GM12878 (cell line): Measurements from ENCODE around the gene MRPS27. TPM values are rescaled to one million over a fixed set of nuclear protein-coding genes. Genes with fewer than 3 reads are reported as not detected.

Experiments used
- ATAC-seq: fragments of 200-7000 bp; cut with Tn5 transposase; 3 replicates; pipeline ENCODE4 v1.9.1; 2020; ENCODE audit warnings: mild to moderate bottlenecking, moderate library complexity
- BruUV-seq: library from RNA; stranded (reverse); fragments of 400-500 nt; replicated peaks from 2 replicates; lab custom pipeline; 2021; lab: Mats Ljungman, UMichigan
- CTCF ChIA-PET: fragments of 300-600 bp; sonication (Branson Sonifier 250); formaldehyde crosslinking; extraction: SDS; loops from one replicate; lab custom pipeline; 2021; ENCODE audit warnings: inconsistent platforms; lab: Yijun Ruan, JAX
- POLR2A ChIA-PET: fragments of 350-600 bp; formaldehyde crosslinking; extraction: SDS; loops from one replicate; lab custom pipeline; 2021; ENCODE audit warnings: inconsistent platforms; lab: Charles Lee
- RAD21 ChIA-PET: fragments of 300-600 bp; sonication (Branson Sonifier 250); formaldehyde crosslinking; loops from one replicate; lab custom pipeline; 2023; ENCODE audit warnings: antibody characterized with exemption; ENCODE audit not compliant: unreplicated experiment; lab: Charles Lee
- SMC1A ChIA-PET: fragments of 300-600 bp; sonication (Branson Sonifier 250); formaldehyde crosslinking; loops from one replicate; lab custom pipeline; 2023; ENCODE audit not compliant: unreplicated experiment, uncharacterized antibody; lab: Charles Lee
- DNase-seq: peaks from one replicate; pipeline ENCODE4 v3.0.0-alpha.2; 2011; ENCODE audit warnings: low read depth, low spot score
- FAIRE-seq: peaks from 3 replicates; lab custom pipeline; 2011; peaks lifted over from hg19 to GRCh38; lab: Jason Lieb, UNC
- H2AFZ ChIP-seq: 2 replicates; pipeline ENCODE4 v1.6.0; 2011; ENCODE audit warnings: low read depth, low read length, control low read depth; ENCODE audit not compliant: control insufficient read depth
- H3K27ac ChIP-seq: 2 replicates; pipeline ENCODE4 v1.5.1; 2011; ENCODE audit warnings: control low read depth; ENCODE audit not compliant: control insufficient read depth, insufficient read depth
- H3K27me3 ChIP-seq, 2 experiments: replicated peaks in 1 of 2; 2 replicates each; pipeline versions ENCODE4 v1.6.0 to v1.6.1; 2011; ENCODE audit warnings: low read length in 1 of 2; ENCODE audit not compliant: control insufficient read depth in 2 of 2, insufficient read depth in 2 of 2
- H3K36me3 ChIP-seq, 2 experiments: 2 replicates each; pipeline ENCODE4 v1.5.1; 2011; ENCODE audit warnings: low read length in 1 of 2; ENCODE audit not compliant: control insufficient read depth in 2 of 2, insufficient read depth in 2 of 2
- H3K4me1 ChIP-seq: 2 replicates; pipeline ENCODE4 v1.6.1; 2011; ENCODE audit warnings: mild to moderate bottlenecking, low read length, moderate library complexity, mixed read lengths; ENCODE audit not compliant: control insufficient read depth, insufficient read depth
- H3K4me2 ChIP-seq: 2 replicates; pipeline ENCODE4 v1.6.0; 2011; ENCODE audit warnings: control low read depth; ENCODE audit not compliant: control insufficient read depth, insufficient read depth
- H3K4me3 ChIP-seq: fragments of 200-600 bp; sonication (generic); 2 replicates; pipeline ENCODE4 v1.5.1; 2016
- H3K79me2 ChIP-seq: 2 replicates; pipeline ENCODE4 v1.6.0; 2011; ENCODE audit warnings: low read length; ENCODE audit not compliant: control insufficient read depth, insufficient read depth
- H3K9ac ChIP-seq: 2 replicates; pipeline ENCODE4 v1.8.0; 2011; ENCODE audit warnings: low read length, control low read depth, mixed read lengths; ENCODE audit not compliant: control insufficient read depth, insufficient read depth
- H3K9me3 ChIP-seq: replicated peaks from 3 replicates; pipeline ENCODE4 v1.5.1; 2011; ENCODE audit warnings: mild to moderate bottlenecking, low read length; ENCODE audit not compliant: control insufficient read depth, insufficient read depth
- H4K20me1 ChIP-seq: 2 replicates; pipeline ENCODE4 v1.6.0; 2011; ENCODE audit not compliant: control insufficient read depth, insufficient read depth
- FOXM1 ChIP-seq: IDR thresholded peaks from 2 replicates; pipeline ENCODE4 v1.6.1; 2012; ENCODE audit warnings: low read depth, mild to moderate bottlenecking, inconsistent platforms, low read length, moderate library complexity
- GATAD2B ChIP-seq: fragments of 450-650 bp; conservative IDR thresholded peaks from 2 replicates; pipeline ENCODE4 v1.6.1; 2017; ENCODE audit warnings: low read depth, mild to moderate bottlenecking, moderate library complexity
- MEF2A ChIP-seq: IDR thresholded peaks from 2 replicates; pipeline ENCODE4 v1.6.1; 2011; ENCODE audit warnings: low read depth, mild to moderate bottlenecking, low read length, moderate library complexity; ENCODE audit not compliant: insufficient read depth
- NR2C2 ChIP-seq: IDR thresholded peaks from 2 replicates; pipeline ENCODE4 v1.6.1; 2011; ENCODE audit warnings: borderline replicate concordance, low read depth; ENCODE audit not compliant: control insufficient read depth, insufficient read length
- PKNOX1 ChIP-seq: fragments of 450-650 bp; IDR thresholded peaks from 2 replicates; pipeline ENCODE4 v1.6.1; 2016; ENCODE audit warnings: mild to moderate bottlenecking
- RAD21 ChIP-seq: IDR thresholded peaks from 2 replicates; pipeline ENCODE4 v1.6.1; 2011; ENCODE audit warnings: mild to moderate bottlenecking, low read depth, low read length, moderate library complexity; ENCODE audit not compliant: insufficient read depth
- SMC3 ChIP-seq: IDR thresholded peaks from 2 replicates; pipeline ENCODE4 v1.6.1; 2011; ENCODE audit warnings: low read length, improper control_type of control experiment, borderline replicate concordance
- YY1 ChIP-seq: IDR thresholded peaks from 2 replicates; pipeline ENCODE4 v1.6.1; 2011; ENCODE audit warnings: low read depth, mild to moderate bottlenecking, low read length
- WGBS: methylation state at CpG from one replicate; pipeline ENCODE4 v1.1.6; 2016; ENCODE audit warnings: low lambda C conversion rate; ENCODE audit not compliant: insufficient replicate concordance, insufficient coverage; ENCODE audit errors: missing lambda C conversion rate; 5-methylcytosine and 5-hydroxymethylcytosine counted together
- in situ Hi-C: fragments of 300-500 bp; cut with MboI; formaldehyde crosslinking; loops from 9 replicates; pipeline ENCODE4 v1.14.3; 2018; ENCODE audit warnings: mixed read lengths
- intact Hi-C: fragments of 100-400 bp; cut with micrococcal nuclease; formaldehyde crosslinking; loops from one replicate; pipeline ENCODE4 v1.14.2; 2022; ENCODE audit not compliant: unreplicated experiment
- polyA plus RNA-seq, 11 experiments: library from polyadenylated mRNA; depleted of rRNA in 4 of 11; unstranded in 6 of 11; stranded (reverse) in 5 of 11; fragments of >200 nt; fragmentation: Nextera tagmentation in 4 of 11; fragmentation: Illumina TruSeq in 1 of 11; extraction: Ambion mirVana in 4 of 11; extraction: Trizol in 1 of 11; gene quantifications; 1 replicate in 1 of 11; 2 replicates in 10 of 11; pipeline versions ENCODE4 v1.2.1 to v1.2.3, GENCODE V29; 2011 to 2016; ENCODE audit warnings: inconsistent platforms in 2 of 11, missing spikeins in 2 of 11, low read depth in 1 of 11
- total RNA-seq, 4 experiments: library from RNA; depleted of rRNA in 3 of 4; stranded (reverse); fragments of >200 nt in 3 of 4; fragmentation: Illumina TruSeq in 1 of 4; extraction: Trizol in 1 of 4; gene quantifications; 2 replicates each; pipeline versions ENCODE4 v1.2.1 to v1.2.3, GENCODE V29; 2013 to 2021
- TF ChIP-seq, protein P1 (sequence below): IDR thresholded peaks from 2 replicates; pipeline ENCODE4 v1.6.1; 2012; ENCODE audit warnings: low read length, inconsistent platforms
- TF ChIP-seq, protein P2 (sequence below): IDR thresholded peaks from 2 replicates; pipeline ENCODE4 v1.6.1; 2012; ENCODE audit warnings: improper control_type of control experiment, low read depth, low read length; ENCODE audit not compliant: insufficient replicate concordance
- TF ChIP-seq, protein P3 (sequence below), 3 experiments: IDR thresholded peaks in 2 of 3; conservative IDR thresholded peaks in 1 of 3; 2 replicates each; pipeline ENCODE4 v1.5.1; 2011; ENCODE audit warnings: low read depth in 3 of 3, low read length in 3 of 3, mild to moderate bottlenecking in 3 of 3, control low read depth in 2 of 3, moderate library complexity in 2 of 3, inconsistent platforms in 1 of 3, mixed read lengths in 1 of 3; ENCODE audit not compliant: control insufficient read depth in 2 of 3, insufficient read depth in 1 of 3; ENCODE audit errors: extremely low read depth in 1 of 3

MRPS27 gene
- total and polyA plus RNA-seq, 10 of the 15 experiments (the other 5 are each of a cell fraction or from before 2014, with no cell fraction given): 61.0 to 128 (median 93.0) TPM

- RAD21 ChIA-PET: interaction anchor here (0.7 to 6.0 kb wide), 30 partner anchors 13 to 454 kb away, joined by 3 to 159 read pairs (median 4); no protein-coding TSS in a partner anchor
- H3K4me1 ChIP-seq: peaks cover 17% of the 10 kb centered on the region
- no peaks in the 10 kb centered on the region; the same call in 2 of the 3 replicates for H3K9me3 ChIP-seq
- in situ Hi-C loops: no loop called here
- peak overlapping the region; percentile 63; the same call in 1 of the 2 replicates for H2AFZ ChIP-seq
- DNase-seq (peak; percentile 43), FAIRE-seq (peak; percentile 88), ATAC-seq (peak; percentile 98)
- POLR2A ChIA-PET: interaction anchor here (1.0 to 3.0 kb wide), 2 partner anchors 141 to 157 kb away, joined by 3 to 11 read pairs; no protein-coding TSS in a partner anchor
- WGBS: 38% methylated on average over 7 of the region's 7 CpGs
- no peak overlapping the region for H3K27ac ChIP-seq
- no TSS peak for BruUV-seq
- SMC1A ChIA-PET: interaction anchor here (0.6 to 8.6 kb wide), 38 partner anchors 10 to 452 kb away, joined by 3 to 214 read pairs (median 4); partner anchors contain the start of genes MRPS27, PTCD2 and ZNF366
- intact Hi-C loops: loop anchor here (1.0 to 2.0 kb wide), 4 partner anchors 99 to 452 kb away; no protein-coding TSS in a partner anchor
- H3K27me3 ChIP-seq: no peaks in the 10 kb centered on the region
- no peaks in the 10 kb centered on the region for H4K20me1 ChIP-seq
- H3K79me2 ChIP-seq: no peaks in the 10 kb centered on the region
- no peak overlapping the region for H3K9ac ChIP-seq
- H3K36me3 ChIP-seq: peaks cover 0 to 6% of the 10 kb centered on the region in 2 experiments; a peak in 1 of 4 replicates
- no peak overlapping the region for H3K4me2 ChIP-seq
- CTCF ChIA-PET: interaction anchor here (0.6 to 9.4 kb wide), 43 partner anchors 8 to 584 kb away, joined by 3 to 238 read pairs (median 4); partner anchors contain the start of genes MRPS27, PTCD2 and TNPO1
- no peak overlapping the region for H3K4me3 ChIP-seq
- TF ChIP-seq PKNOX1 (0 out of 2 replicates have a peak, but pooled peaks have one; percentile 3), MEF2A (0 out of 2 replicates have a peak, but pooled peaks have one; percentile 11), GATAD2B (no peak), NR2C2 (no peak), RAD21 (peak; percentile 97), SMC3 (peak; percentile 93), FOXM1 (peak; percentile 56), YY1 (0 out of 2 replicates have a peak, but pooled peaks have one; percentile 32)
- TF ChIP-seq, protein P1, sequence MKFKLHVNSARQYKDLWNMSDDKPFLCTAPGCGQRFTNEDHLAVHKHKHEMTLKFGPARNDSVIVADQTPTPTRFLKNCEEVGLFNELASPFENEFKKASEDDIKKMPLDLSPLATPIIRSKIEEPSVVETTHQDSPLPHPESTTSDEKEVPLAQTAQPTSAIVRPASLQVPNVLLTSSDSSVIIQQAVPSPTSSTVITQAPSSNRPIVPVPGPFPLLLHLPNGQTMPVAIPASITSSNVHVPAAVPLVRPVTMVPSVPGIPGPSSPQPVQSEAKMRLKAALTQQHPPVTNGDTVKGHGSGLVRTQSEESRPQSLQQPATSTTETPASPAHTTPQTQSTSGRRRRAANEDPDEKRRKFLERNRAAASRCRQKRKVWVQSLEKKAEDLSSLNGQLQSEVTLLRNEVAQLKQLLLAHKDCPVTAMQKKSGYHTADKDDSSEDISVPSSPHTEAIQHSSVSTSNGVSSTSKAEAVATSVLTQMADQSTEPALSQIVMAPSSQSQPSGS: no peak
- TF ChIP-seq, protein P2, sequence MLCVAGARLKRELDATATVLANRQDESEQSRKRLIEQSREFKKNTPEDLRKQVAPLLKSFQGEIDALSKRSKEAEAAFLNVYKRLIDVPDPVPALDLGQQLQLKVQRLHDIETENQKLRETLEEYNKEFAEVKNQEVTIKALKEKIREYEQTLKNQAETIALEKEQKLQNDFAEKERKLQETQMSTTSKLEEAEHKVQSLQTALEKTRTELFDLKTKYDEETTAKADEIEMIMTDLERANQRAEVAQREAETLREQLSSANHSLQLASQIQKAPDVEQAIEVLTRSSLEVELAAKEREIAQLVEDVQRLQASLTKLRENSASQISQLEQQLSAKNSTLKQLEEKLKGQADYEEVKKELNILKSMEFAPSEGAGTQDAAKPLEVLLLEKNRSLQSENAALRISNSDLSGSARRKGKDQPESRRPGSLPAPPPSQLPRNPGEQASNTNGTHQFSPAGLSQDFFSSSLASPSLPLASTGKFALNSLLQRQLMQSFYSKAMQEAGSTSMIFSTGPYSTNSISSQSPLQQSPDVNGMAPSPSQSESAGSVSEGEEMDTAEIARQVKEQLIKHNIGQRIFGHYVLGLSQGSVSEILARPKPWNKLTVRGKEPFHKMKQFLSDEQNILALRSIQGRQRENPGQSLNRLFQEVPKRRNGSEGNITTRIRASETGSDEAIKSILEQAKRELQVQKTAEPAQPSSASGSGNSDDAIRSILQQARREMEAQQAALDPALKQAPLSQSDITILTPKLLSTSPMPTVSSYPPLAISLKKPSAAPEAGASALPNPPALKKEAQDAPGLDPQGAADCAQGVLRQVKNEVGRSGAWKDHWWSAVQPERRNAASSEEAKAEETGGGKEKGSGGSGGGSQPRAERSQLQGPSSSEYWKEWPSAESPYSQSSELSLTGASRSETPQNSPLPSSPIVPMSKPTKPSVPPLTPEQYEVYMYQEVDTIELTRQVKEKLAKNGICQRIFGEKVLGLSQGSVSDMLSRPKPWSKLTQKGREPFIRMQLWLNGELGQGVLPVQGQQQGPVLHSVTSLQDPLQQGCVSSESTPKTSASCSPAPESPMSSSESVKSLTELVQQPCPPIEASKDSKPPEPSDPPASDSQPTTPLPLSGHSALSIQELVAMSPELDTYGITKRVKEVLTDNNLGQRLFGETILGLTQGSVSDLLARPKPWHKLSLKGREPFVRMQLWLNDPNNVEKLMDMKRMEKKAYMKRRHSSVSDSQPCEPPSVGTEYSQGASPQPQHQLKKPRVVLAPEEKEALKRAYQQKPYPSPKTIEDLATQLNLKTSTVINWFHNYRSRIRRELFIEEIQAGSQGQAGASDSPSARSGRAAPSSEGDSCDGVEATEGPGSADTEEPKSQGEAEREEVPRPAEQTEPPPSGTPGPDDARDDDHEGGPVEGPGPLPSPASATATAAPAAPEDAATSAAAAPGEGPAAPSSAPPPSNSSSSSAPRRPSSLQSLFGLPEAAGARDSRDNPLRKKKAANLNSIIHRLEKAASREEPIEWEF: no peak
- TF ChIP-seq, protein P3, sequence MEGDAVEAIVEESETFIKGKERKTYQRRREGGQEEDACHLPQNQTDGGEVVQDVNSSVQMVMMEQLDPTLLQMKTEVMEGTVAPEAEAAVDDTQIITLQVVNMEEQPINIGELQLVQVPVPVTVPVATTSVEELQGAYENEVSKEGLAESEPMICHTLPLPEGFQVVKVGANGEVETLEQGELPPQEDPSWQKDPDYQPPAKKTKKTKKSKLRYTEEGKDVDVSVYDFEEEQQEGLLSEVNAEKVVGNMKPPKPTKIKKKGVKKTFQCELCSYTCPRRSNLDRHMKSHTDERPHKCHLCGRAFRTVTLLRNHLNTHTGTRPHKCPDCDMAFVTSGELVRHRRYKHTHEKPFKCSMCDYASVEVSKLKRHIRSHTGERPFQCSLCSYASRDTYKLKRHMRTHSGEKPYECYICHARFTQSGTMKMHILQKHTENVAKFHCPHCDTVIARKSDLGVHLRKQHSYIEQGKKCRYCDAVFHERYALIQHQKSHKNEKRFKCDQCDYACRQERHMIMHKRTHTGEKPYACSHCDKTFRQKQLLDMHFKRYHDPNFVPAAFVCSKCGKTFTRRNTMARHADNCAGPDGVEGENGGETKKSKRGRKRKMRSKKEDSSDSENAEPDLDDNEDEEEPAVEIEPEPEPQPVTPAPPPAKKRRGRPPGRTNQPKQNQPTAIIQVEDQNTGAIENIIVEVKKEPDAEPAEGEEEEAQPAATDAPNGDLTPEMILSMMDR (IDR thresholded peaks at IDR 0.05 in 2 of 3, conservative IDR thresholded peaks at IDR 0.05 in 1 of 3; ENCODE audit: control insufficient read depth in 2 of 3, extremely low read depth in 1 of 3, insufficient read depth in 1 of 3, low read depth in 3 of 3, low read length in 3 of 3): peak; percentile 67 to 82 (median 76)
Measured at GRCh38 chr5:72366324-72366976, 46.4 kb upstream of the MRPS27 start.
